Cardiac muscle cell (in vitro differentiated cells and primary cell): Measurements from ENCODE around the gene LARP4B. TPM values are rescaled to one million over a fixed set of nuclear protein-coding genes. Genes with fewer than 3 reads are reported as not detected.

Experiments used
- DNase-seq, 2 donors: peaks; one replicate each; pipeline versions ENCODE4 v3.0.0 to v3.0.0-alpha.2; 2010 to 2017; ENCODE audit warnings: low read depth in 1 of 2, low spot score in 1 of 2
- H3K27ac ChIP-seq: fragments of 200-600 bp; sonication (generic); 2 replicates; pipeline ENCODE4 v1.5.1; 2016
- H3K27me3 ChIP-seq: fragments of 200-600 bp; sonication (generic); 2 replicates; pipeline ENCODE4 v1.6.0; 2016; ENCODE audit warnings: control low read depth
- H3K36me3 ChIP-seq: fragments of 200-600 bp; sonication (generic); 2 replicates; pipeline ENCODE4 v1.5.1; 2016; ENCODE audit warnings: control low read depth
- H3K4me1 ChIP-seq: fragments of 200-600 bp; sonication (generic); 2 replicates; pipeline ENCODE4 v1.8.1; 2017; ENCODE audit warnings: low read depth, mild to moderate bottlenecking, mixed run types
- H3K4me3 ChIP-seq: fragments of 200-600 bp; sonication (generic); 2 replicates; pipeline ENCODE4 v1.5.1; 2016; ENCODE audit warnings: mild to moderate bottlenecking
- H3K9me3 ChIP-seq: fragments of 200-600 bp; sonication (generic); 2 replicates; pipeline ENCODE4 v1.5.1; 2017; ENCODE audit warnings: low read depth, mild to moderate bottlenecking, control low read depth
- CTCF ChIP-seq: IDR thresholded peaks from 2 replicates; pipeline ENCODE4 v1.5.1; 2012; ENCODE audit warnings: low read depth, mild to moderate bottlenecking, low read length
- polyA plus RNA-seq: library from polyadenylated mRNA; unstranded; fragments of >200 nt; fragmentation: Nextera tagmentation; extraction: Ambion mirVana; gene quantifications from 2 replicates; pipeline ENCODE4 v1.2.1, GENCODE V29; 2016
- total RNA-seq: library from RNA; depleted of rRNA; stranded (reverse); fragments of >200 nt; gene quantifications from 2 replicates; pipeline ENCODE4 v1.2.3, GENCODE V29; 2016

The LARP4B gene
- total and polyA plus RNA-seq, 2 experiments from 2014 or later = 23.4 to 36.2 TPM

GRCh38 chr10:789831-790701 is 141.4 kb downstream of the LARP4B start:
- DNase-seq = no peak
- no peaks in the 10 kb centered on the region for H3K9me3 ChIP-seq
- no peak overlapping the region for H3K4me3 ChIP-seq
- H3K27ac ChIP-seq = no peak overlapping the region
- peaks cover 11% of the 10 kb centered on the region for H3K27me3 ChIP-seq
- no peak for TF ChIP-seq CTCF
- no peaks in the 10 kb centered on the region for H3K4me1 ChIP-seq
- H3K36me3 ChIP-seq = no peaks in the 10 kb centered on the region

GRCh38 chr10:788796-789748 is 142.4 kb downstream of the LARP4B start:
- DNase-seq = no peak
- no peaks in the 10 kb centered on the region for H3K9me3 ChIP-seq
- TF ChIP-seq CTCF = no peak
- H3K27me3 ChIP-seq = peaks cover 17% of the 10 kb centered on the region
- no peak overlapping the region for H3K27ac ChIP-seq
- no peak overlapping the region for H3K4me3 ChIP-seq
- no peaks in the 10 kb centered on the region for H3K4me1 ChIP-seq
- no peaks in the 10 kb centered on the region for H3K36me3 ChIP-seq

GRCh38 chr10:787933-788651 is 143.4 kb downstream of the LARP4B start:
- no peak for TF ChIP-seq CTCF
- DNase-seq = peak in 1 of 2 donors; percentile 72

GRCh38 chr10:786633-787474 is 144.7 kb downstream of the LARP4B start:
- TF ChIP-seq CTCF = no peak
- H3K4me1 ChIP-seq = no peaks in the 10 kb centered on the region
- H3K27me3 ChIP-seq = peaks cover 20% of the 10 kb centered on the region
- no peak overlapping the region for H3K4me3 ChIP-seq
- DNase-seq = no peak
- no peak overlapping the region for H3K27ac ChIP-seq
- no peaks in the 10 kb centered on the region for H3K9me3 ChIP-seq
- H3K36me3 ChIP-seq = no peaks in the 10 kb centered on the region

More at GRCh38 chr10:787933-788651, 143.4 kb downstream of the LARP4B start:
- no peaks in the 10 kb centered on the region for H3K4me1 ChIP-seq
- no peak overlapping the region for H3K27ac ChIP-seq
- no peak overlapping the region for H3K4me3 ChIP-seq
- H3K36me3 ChIP-seq = no peaks in the 10 kb centered on the region
- H3K27me3 ChIP-seq = peaks cover 17% of the 10 kb centered on the region
- no peaks in the 10 kb centered on the region for H3K9me3 ChIP-seq

- Histone ChIP-seq H3K27ac (no peak overlapping the region), H3K4me1 (no peaks in the 10 kb centered on the region), H3K9me3 (no peaks in the 10 kb centered on the region), H3K36me3 (no peaks in the 10 kb centered on the region), H3K27me3 (peaks cover 20% of the 10 kb centered on the region), H3K4me3 (no peak overlapping the region)
- DNase-seq = no peak
- no peak for TF ChIP-seq CTCF
Measured at GRCh38 chr10:785861-786214, 145.7 kb downstream of the LARP4B start.
